Common myeloid progenitor, CD34-positive (primary cell): ENCODE measurements around the gene POU6F2.

ENCODE experiments used
- CTCF ChIA-PET: fragments of 350-600 bp; sonication (Branson Sonifier 250); formaldehyde crosslinking; loops from one replicate; lab custom pipeline; 2021; ENCODE audit warnings: antibody characterized with exemption; lab: Charles Lee
- POLR2A ChIA-PET: fragments of 350-600 bp; sonication (Branson Sonifier 250); formaldehyde crosslinking; loops from one replicate; lab custom pipeline; 2021; ENCODE audit warnings: antibody characterized with exemption; lab: Charles Lee
- DNase-seq, 3 donors: peaks; one replicate each; pipeline versions ENCODE4 v3.0.0 to v3.0.0-alpha.2; 2013
- H3K27ac ChIP-seq, 2 experiments: 1 replicate in 1 of 2; 2 replicates in 1 of 2; pipeline ENCODE4 v1.7.0; 2013; ENCODE audit warnings: inconsistent platforms in 2 of 2, low read length in 2 of 2, mild to moderate bottlenecking in 2 of 2, low read depth in 1 of 2, moderate library complexity in 1 of 2; ENCODE audit not compliant: severe bottlenecking in 2 of 2, insufficient read depth in 1 of 2, poor library complexity in 1 of 2
- H3K27me3 ChIP-seq, 5 experiments: replicated peaks in 2 of 5; 1 replicate in 3 of 5; 2 replicates in 2 of 5; pipeline versions ENCODE4 v1.6.1 to v1.7.0; 2013; ENCODE audit warnings: low read length in 4 of 5, mild to moderate bottlenecking in 2 of 5, moderate library complexity in 2 of 5, inconsistent platforms in 1 of 5; ENCODE audit not compliant: insufficient read depth in 5 of 5, control insufficient read depth in 4 of 5
- H3K36me3 ChIP-seq, 4 experiments: 1 replicate in 2 of 4; 2 replicates in 2 of 4; pipeline versions ENCODE4 v1.6.1 to v1.7.0; 2013; ENCODE audit warnings: low read length in 3 of 4, control low read depth in 1 of 4, mild to moderate bottlenecking in 1 of 4; ENCODE audit not compliant: control insufficient read depth in 4 of 4, insufficient read depth in 4 of 4
- H3K4me1 ChIP-seq, 4 experiments: 1 replicate in 3 of 4; 2 replicates in 1 of 4; pipeline versions ENCODE4 v1.6.1 to v1.7.1; 2013; ENCODE audit warnings: low read length in 3 of 4, mild to moderate bottlenecking in 3 of 4, control low read depth in 1 of 4, inconsistent platforms in 1 of 4, moderate library complexity in 1 of 4; ENCODE audit not compliant: control insufficient read depth in 4 of 4, insufficient read depth in 4 of 4; ENCODE audit errors: control extremely low read depth in 1 of 4
- H3K4me3 ChIP-seq, 7 experiments: 1 replicate in 4 of 7; 2 replicates in 3 of 7; pipeline versions ENCODE4 v1.5.1 to v1.7.0; 2013; ENCODE audit warnings: mild to moderate bottlenecking in 7 of 7, low read length in 6 of 7, moderate library complexity in 6 of 7, inconsistent platforms in 2 of 7, low read depth in 2 of 7, control low read depth in 1 of 7; ENCODE audit not compliant: insufficient read depth in 4 of 7, control insufficient read depth in 1 of 7; ENCODE audit errors: extremely low read depth in 1 of 7
- H3K9me3 ChIP-seq, 5 experiments: 1 replicate in 4 of 5; 2 replicates in 1 of 5; pipeline versions ENCODE4 v1.6.1 to v1.7.1; 2013; ENCODE audit warnings: low read length in 4 of 5, mild to moderate bottlenecking in 2 of 5, inconsistent platforms in 1 of 5, low read depth in 1 of 5, moderate library complexity in 1 of 5; ENCODE audit not compliant: control insufficient read depth in 4 of 5, insufficient read depth in 2 of 5; ENCODE audit errors: control extremely low read depth in 1 of 5
- WGBS: methylation state at CpG from one replicate; pipeline ENCODE4 v1.1.5; 2013; ENCODE audit not compliant: insufficient coverage; 5-methylcytosine and 5-hydroxymethylcytosine counted together

POU6F2 gene

DNA sequence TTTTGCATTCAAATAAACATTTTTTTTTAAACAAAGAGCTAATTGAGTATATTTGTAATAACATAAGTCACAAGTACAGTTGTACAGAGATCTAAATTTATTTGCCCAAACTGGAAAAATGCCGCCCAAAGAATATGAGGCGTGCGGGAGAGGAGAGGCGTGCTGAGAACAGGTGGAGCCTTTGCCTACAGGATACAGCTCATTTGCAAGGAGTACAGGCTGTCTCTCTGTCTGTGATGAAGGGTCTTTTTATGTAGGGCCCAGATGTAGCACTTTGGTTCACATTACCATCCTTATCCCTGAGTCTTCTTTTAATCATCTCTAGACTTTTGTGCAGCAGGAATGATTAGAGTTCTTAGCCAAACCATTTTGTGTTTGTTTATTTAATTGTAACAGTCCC is 58.2 kb downstream of the POU6F2 start:
- H3K27me3 ChIP-seq: peaks cover 0 to 2% (median 0%) of the 10 kb centered on the region in 5 experiments
- no peak overlapping the region for H3K27ac ChIP-seq
- H3K36me3 ChIP-seq: no peaks in the 10 kb centered on the region
- ChIA-PET CTCF (no interaction called here), POLR2A (no interaction called here)
- no peaks in the 10 kb centered on the region for H3K9me3 ChIP-seq
- 97% methylated on average over 4 of the region's 4 CpGs for WGBS
- DNase-seq: no peak
- H3K4me1 ChIP-seq: no peaks in the 10 kb centered on the region
- H3K4me3 ChIP-seq: no peak overlapping the region

DNA sequence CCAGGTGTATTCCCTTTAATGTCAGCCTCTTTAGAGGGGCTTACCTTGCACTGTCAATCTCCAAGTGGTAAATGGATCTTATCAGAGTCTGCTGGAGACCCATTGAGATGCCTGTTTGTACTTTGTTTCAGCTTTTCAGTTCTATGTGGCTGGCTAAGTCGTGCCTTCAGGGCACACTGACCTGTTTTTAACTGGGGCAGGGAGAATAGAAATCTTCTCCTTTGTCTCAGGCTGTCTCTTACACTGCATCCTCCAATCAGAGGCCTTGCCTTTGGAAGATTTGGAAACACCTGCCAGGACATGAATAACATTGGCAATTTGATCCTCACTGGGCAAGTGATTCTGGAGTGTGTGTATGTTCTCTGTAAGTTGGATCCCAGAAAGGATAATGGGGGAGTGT is 65.0 kb downstream of the POU6F2 start:
- CTCF ChIA-PET: no interaction called here
- peaks cover 0 to 2% (median 0%) of the 10 kb centered on the region in 5 experiments for H3K9me3 ChIP-seq
- DNase-seq: no peak
- no peak overlapping the region for H3K4me3 ChIP-seq
- no peaks in the 10 kb centered on the region for H3K27me3 ChIP-seq
- 100% methylated on average over 1 of the region's 1 CpG for WGBS
- H3K27ac ChIP-seq: no peak overlapping the region
- peaks cover 5 to 10% (median 8%) of the 10 kb centered on the region in 4 experiments for H3K4me1 ChIP-seq
- no peaks in the 10 kb centered on the region for H3K36me3 ChIP-seq
- POLR2A ChIA-PET: no interaction called here

DNA sequence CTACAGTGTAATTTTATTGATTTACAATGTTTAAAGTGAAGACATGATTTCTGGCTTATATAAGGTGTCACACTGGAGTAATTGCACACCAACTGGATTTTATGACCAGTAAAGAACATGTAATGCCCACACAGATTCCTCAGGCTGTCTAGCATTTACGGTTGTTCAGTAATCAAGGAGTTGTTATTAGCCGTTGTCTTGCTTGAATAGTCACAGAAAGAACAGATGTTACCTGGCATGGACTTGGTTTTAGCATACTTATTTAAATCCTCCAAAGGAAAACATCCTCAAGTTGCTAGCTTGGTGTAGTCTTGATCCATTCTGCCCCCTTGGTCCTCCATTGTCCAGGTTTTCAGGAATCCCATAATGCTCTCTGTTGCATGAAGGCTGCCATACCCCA is 65.8 kb downstream of the POU6F2 start:
- peaks cover 0 to 2% (median 0%) of the 10 kb centered on the region in 5 experiments for H3K9me3 ChIP-seq
- H3K27me3 ChIP-seq: no peaks in the 10 kb centered on the region
- ChIA-PET POLR2A (no interaction called here), CTCF (no interaction called here)
- no peaks in the 10 kb centered on the region for H3K36me3 ChIP-seq
- no peak overlapping the region for H3K4me3 ChIP-seq
- peaks cover 5 to 10% (median 8%) of the 10 kb centered on the region in 4 experiments for H3K4me1 ChIP-seq
- H3K27ac ChIP-seq: no peak overlapping the region
- no peak for DNase-seq
- 100% methylated on average over 2 of the region's 2 CpGs for WGBS

DNA sequence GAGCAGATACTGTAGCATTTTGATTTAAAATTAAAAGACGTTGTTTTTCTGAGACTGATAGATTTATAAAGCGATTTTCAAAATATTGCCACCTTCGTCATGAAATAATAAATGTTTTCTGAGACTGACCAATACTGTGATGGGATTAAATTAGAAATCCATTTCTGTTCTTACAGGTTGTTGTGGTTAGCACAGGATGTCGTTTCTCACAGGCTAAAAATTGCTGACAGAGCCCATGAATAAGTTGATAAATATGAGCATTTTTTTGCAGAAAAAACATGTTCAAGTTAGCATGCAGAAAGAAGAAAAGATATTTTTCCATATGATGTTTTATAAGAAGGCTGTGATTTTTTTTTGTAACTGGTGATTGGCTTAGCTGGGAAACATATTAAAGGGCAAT is 66.8 kb downstream of the POU6F2 start:
- H3K4me3 ChIP-seq: no peak overlapping the region
- peaks cover 0 to 2% (median 0%) of the 10 kb centered on the region in 5 experiments for H3K9me3 ChIP-seq
- H3K27ac ChIP-seq: no peak overlapping the region
- no peaks in the 10 kb centered on the region for H3K27me3 ChIP-seq
- WGBS: 0% methylated on average over 1 of the region's 4 CpGs
- peak in 2 of 3 donors; percentile 19 to 25 for DNase-seq
- CTCF ChIA-PET: no interaction called here
- no peaks in the 10 kb centered on the region for H3K36me3 ChIP-seq
- peaks cover 5 to 10% (median 8%) of the 10 kb centered on the region in 4 experiments for H3K4me1 ChIP-seq
- POLR2A ChIA-PET: no interaction called here

DNA sequence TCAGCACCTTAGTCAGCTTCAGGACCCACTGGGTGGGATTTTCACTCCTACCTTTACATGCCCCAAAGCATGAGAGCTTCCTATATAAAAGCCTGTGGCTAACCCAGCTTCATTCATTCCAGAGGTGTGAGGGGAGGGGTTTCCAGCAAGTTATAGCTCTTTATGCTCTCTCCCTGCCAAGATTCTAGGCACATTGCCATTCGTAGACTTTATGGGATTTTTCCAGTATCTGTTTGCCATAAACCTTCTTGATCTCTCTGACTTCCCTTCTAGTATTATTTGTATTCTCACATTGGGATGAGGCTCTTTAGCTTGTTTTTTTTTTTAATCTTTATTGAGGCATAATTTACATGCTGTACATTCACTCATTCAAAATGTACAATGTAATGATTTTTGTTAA is 67.5 kb downstream of the POU6F2 start:
- Histone ChIP-seq H3K9me3 (peaks cover 0 to 2% (median 0%) of the 10 kb centered on the region in 5 experiments), H3K36me3 (no peaks in the 10 kb centered on the region), H3K27ac (no peak overlapping the region), H3K4me3 (no peak overlapping the region), H3K27me3 (no peaks in the 10 kb centered on the region), H3K4me1 (peaks cover 5 to 10% (median 8%) of the 10 kb centered on the region in 4 experiments)
- POLR2A ChIA-PET: no interaction called here
- WGBS: 67% methylated on average over 1 of the region's 1 CpG
- DNase-seq: no peak
- CTCF ChIA-PET: no interaction called here

DNA sequence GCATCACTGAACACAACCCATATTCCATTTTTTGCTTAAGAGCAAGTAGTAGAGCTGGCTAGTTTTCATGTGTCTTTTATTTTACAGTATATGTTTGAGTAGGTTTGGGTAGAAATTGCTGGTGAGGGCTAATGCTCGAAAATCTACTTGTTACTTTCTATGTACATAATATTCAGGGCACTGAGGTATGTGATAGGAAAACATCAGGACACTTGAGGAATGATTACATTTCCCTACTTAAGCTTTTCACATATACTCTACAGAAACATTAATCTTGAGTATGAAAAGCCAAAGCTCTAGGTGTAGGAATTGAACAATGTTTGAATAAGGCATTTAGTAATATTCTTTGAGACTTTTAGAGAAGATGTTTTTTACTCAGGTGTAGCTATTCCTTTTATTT is 73.6 kb downstream of the POU6F2 start:
- no peaks in the 10 kb centered on the region for H3K27me3 ChIP-seq
- no peak overlapping the region for H3K4me3 ChIP-seq
- H3K4me1 ChIP-seq: no peaks in the 10 kb centered on the region
- no peak for DNase-seq
- H3K9me3 ChIP-seq: peaks cover 0 to 4% (median 2%) of the 10 kb centered on the region in 5 experiments
- WGBS: no CpG with 5 or more reads among the region's 1 CpG
- POLR2A ChIA-PET: interaction anchor here (0.6 kb wide), 1 partner anchor 85 kb away, joined by 3 read pairs; no protein-coding TSS in a partner anchor
- CTCF ChIA-PET: no interaction called here
- H3K36me3 ChIP-seq: no peaks in the 10 kb centered on the region
- H3K27ac ChIP-seq: no peak overlapping the region

DNA sequence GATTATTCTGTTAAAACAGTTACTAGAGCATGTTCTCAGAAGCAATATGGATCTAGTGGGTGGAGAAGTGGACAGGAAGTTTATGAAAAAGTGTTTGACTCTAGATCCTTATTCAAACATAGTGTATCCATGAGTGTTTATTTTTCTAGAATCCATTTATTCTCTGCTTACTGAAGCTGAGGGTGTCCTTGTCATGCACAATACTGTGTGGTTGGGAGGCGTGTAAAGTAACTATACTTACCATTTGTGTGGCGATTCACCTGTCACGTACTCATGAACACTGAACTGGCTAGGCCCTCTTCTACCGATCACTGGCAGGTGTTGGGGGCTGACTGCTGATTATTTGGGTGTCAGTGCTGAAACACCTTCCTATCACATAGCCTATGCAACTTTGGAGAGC is 74.0 kb downstream of the POU6F2 start:
- peaks cover 0 to 6% (median 2%) of the 10 kb centered on the region in 5 experiments for H3K9me3 ChIP-seq
- ChIA-PET POLR2A (interaction anchor here (0.6 kb wide), 1 partner anchor 86 kb away, joined by 3 read pairs; no protein-coding TSS in a partner anchor), CTCF (no interaction called here)
- H3K36me3 ChIP-seq: no peaks in the 10 kb centered on the region
- H3K4me1 ChIP-seq: no peaks in the 10 kb centered on the region
- WGBS: 100% methylated on average over 3 of the region's 4 CpGs
- H3K27ac ChIP-seq: no peak overlapping the region
- H3K4me3 ChIP-seq: no peak overlapping the region
- no peaks in the 10 kb centered on the region for H3K27me3 ChIP-seq
- DNase-seq: no peak
